Transverse colon (tissue), 4 donors: Measurements from ENCODE around the gene EFNA4.

ENCODE experiments used
- CTCF ChIP-seq, 5 experiments: fragments of 200-600 bp in 3 of 5; fragments of 450-650 bp in 2 of 5; sonication (generic) in 3 of 5; IDR thresholded peaks; 1 replicate in 2 of 5; 2 replicates in 3 of 5; pipeline ENCODE4 v1.5.1; 2016 to 2017; ENCODE audit warnings: antibody characterized with exemption in 5 of 5, inconsistent platforms in 3 of 5, mild to moderate bottlenecking in 2 of 5, moderate library complexity in 1 of 5
- POLR2A ChIP-seq: fragments of 450-650 bp; IDR thresholded peaks from one replicate; pipeline ENCODE4 v1.6.1; 2016; ENCODE audit warnings: antibody characterized with exemption, mild to moderate bottlenecking, moderate library complexity
- POLR2AphosphoS5 ChIP-seq, 3 donors: sonication (generic); formaldehyde crosslinking; IDR thresholded peaks; one replicate each; pipeline ENCODE4 v1.6.1; 2016; ENCODE audit warnings: antibody characterized with exemption in 3 of 3

- TF ChIP-seq CTCF (IDR thresholded peaks at IDR 0.05) (no peak), POLR2A (no peak), POLR2AphosphoS5 (IDR thresholded peaks at IDR 0.05) (no peak)
These were observed 6.7 kb downstream of the EFNA4 start for GRCh38 chr1:155070158-155070621.
